Right atrium auricular region (tissue), 2 donors: ENCODE data around the gene SVOP. TPM values are rescaled to one million over a fixed set of nuclear protein-coding genes. Genes with fewer than 3 reads are reported as not detected.

Source experiments
- DNase-seq: peaks from one replicate; pipeline ENCODE4 v3.0.0-alpha.2; 2019; ENCODE audit warnings: low spot score
- H3K27ac ChIP-seq, 2 donors: fragments of 200-600 bp; sonication (generic); 1 replicate in 1 of 2; 2 replicates in 1 of 2; pipeline ENCODE4 v1.5.1; 2016 to 2019
- H3K27me3 ChIP-seq, 2 donors: fragments of 200-600 bp; sonication (generic); one replicate each; pipeline versions ENCODE4 v1.5.1 to v1.6.0; 2017 to 2019
- H3K36me3 ChIP-seq: fragments of 200-600 bp; sonication (generic); one replicate; pipeline ENCODE4 v1.5.1; 2016
- H3K4me1 ChIP-seq, 2 donors: fragments of 200-600 bp; sonication (generic); one replicate each; pipeline versions ENCODE4 v1.5.1 to v1.6.0; 2017 to 2019
- H3K4me3 ChIP-seq, 2 donors: fragments of 200-600 bp; sonication (generic); 1 replicate in 1 of 2; 2 replicates in 1 of 2; pipeline ENCODE4 v1.5.1; 2017 to 2019; ENCODE audit warnings: mild to moderate bottlenecking in 1 of 2, moderate library complexity in 1 of 2
- H3K9me3 ChIP-seq, 2 donors: fragments of 200-600 bp; sonication (generic); one replicate each; pipeline ENCODE4 v1.5.1; 2019
- CTCF ChIP-seq, 2 donors: fragments of 200-600 bp; sonication (generic); IDR thresholded peaks; one replicate each; pipeline ENCODE4 v1.5.1; 2019; ENCODE audit warnings: antibody characterized with exemption in 2 of 2
- total RNA-seq, 2 donors: library from RNA; depleted of rRNA; stranded (reverse); fragments of >200 nt; gene quantifications; one replicate each; pipeline ENCODE4 v1.1.0, GENCODE V29; 2016

Gene SVOP
- total RNA-seq, 2 donors from 2014 or later, result 0.08 TPM; not detected in 1

- H3K27ac ChIP-seq, result no peak overlapping the region
- H3K4me3 ChIP-seq, result no peak overlapping the region
- TF ChIP-seq CTCF (IDR thresholded peaks at IDR 0.05), result no peak
- DNase-seq, result no peak
- no peaks in the 10 kb centered on the region for H3K27me3 ChIP-seq
- H3K36me3 ChIP-seq, result no peaks in the 10 kb centered on the region
- H3K9me3 ChIP-seq, result no peaks in the 10 kb centered on the region
- no peaks in the 10 kb centered on the region for H3K4me1 ChIP-seq
Measured at GRCh38 chr12:108930756-108931155, 90.1 kb downstream of the SVOP start.

GRCh38 chr12:108930155-108930554 lies 90.7 kb downstream of the SVOP start:
- H3K27me3 ChIP-seq, result no peaks in the 10 kb centered on the region
- no peaks in the 10 kb centered on the region for H3K4me1 ChIP-seq
- no peaks in the 10 kb centered on the region for H3K36me3 ChIP-seq
- no peak for TF ChIP-seq CTCF (IDR thresholded peaks at IDR 0.05)
- H3K27ac ChIP-seq, result no peak overlapping the region
- H3K4me3 ChIP-seq, result no peak overlapping the region
- DNase-seq, result no peak
- H3K9me3 ChIP-seq, result no peaks in the 10 kb centered on the region

GRCh38 chr12:108928695-108929094 lies 92.2 kb downstream of the SVOP start:
- Histone ChIP-seq H3K27me3 (no peaks in the 10 kb centered on the region), H3K9me3 (no peaks in the 10 kb centered on the region), H3K36me3 (no peaks in the 10 kb centered on the region), H3K4me3 (no peak overlapping the region), H3K4me1 (no peaks in the 10 kb centered on the region), H3K27ac (no peak overlapping the region)
- TF ChIP-seq CTCF (IDR thresholded peaks at IDR 0.05), result no peak
- no peak for DNase-seq

- H3K4me1 ChIP-seq, result no peaks in the 10 kb centered on the region
- TF ChIP-seq CTCF (IDR thresholded peaks at IDR 0.05), result no peak
- no peak for DNase-seq
Measured at GRCh38 chr12:108922918-108923317, 98.0 kb downstream of the SVOP start.

GRCh38 chr12:108921946-108922345 lies 98.9 kb downstream of the SVOP start:
- Histone ChIP-seq H3K9me3 (peaks cover 0 to 12% of the 10 kb centered on the region in 2 donors), H3K4me3 (no peak overlapping the region), H3K4me1 (no peaks in the 10 kb centered on the region), H3K36me3 (no peaks in the 10 kb centered on the region), H3K27ac (no peak overlapping the region), H3K27me3 (no peaks in the 10 kb centered on the region)
- no peak for DNase-seq
- no peak for TF ChIP-seq CTCF (IDR thresholded peaks at IDR 0.05)

More at GRCh38 chr12:108922918-108923317, 98.0 kb downstream of the SVOP start:
- peaks cover 0 to 12% of the 10 kb centered on the region in 2 donors for H3K9me3 ChIP-seq
- H3K27ac ChIP-seq, result no peak overlapping the region
- no peaks in the 10 kb centered on the region for H3K27me3 ChIP-seq
- H3K4me3 ChIP-seq, result no peak overlapping the region
- no peaks in the 10 kb centered on the region for H3K36me3 ChIP-seq

- H3K4me1 ChIP-seq, result peaks cover 0 to under 1% of the 10 kb centered on the region in 2 donors
- no peak for DNase-seq
- H3K27me3 ChIP-seq, result no peaks in the 10 kb centered on the region
- no peak overlapping the region for H3K4me3 ChIP-seq
- H3K9me3 ChIP-seq, result peaks cover 0 to 12% of the 10 kb centered on the region in 2 donors
- no peaks in the 10 kb centered on the region for H3K36me3 ChIP-seq
- no peak for TF ChIP-seq CTCF (IDR thresholded peaks at IDR 0.05)
- H3K27ac ChIP-seq, result no peak overlapping the region
Measured at GRCh38 chr12:108918960-108919642, 101.8 kb downstream of the SVOP start.
